NCI-H1930 (cell line): Measurements from ENCODE around the gene CEACAM6.

ENCODE experiments used
- DNase-seq, 2 experiments: peaks; one replicate each; lab custom pipeline; 2025; lab: John Stamatoyannopoulos, UW

CEACAM6 gene

DNA sequence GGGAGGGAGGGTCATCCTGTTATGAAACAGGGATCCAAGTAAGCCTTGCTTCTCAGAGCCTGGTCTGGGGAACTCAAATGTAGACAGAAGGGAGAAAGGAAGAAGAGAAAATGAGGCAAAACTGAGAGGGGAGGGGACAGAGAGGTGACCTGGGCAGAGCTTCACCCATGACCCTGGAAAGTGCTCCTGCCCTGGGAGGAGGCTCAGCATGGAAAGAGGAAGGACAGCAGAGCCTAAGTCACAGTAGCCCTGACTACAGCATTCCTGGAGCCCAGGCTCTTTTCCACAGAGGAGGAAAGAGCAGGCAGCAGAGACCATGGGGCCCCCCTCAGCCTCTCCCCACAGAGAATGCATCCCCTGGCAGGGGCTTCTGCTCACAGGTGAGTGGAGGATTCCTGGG is 41.0 kb downstream of the CEACAM6 start, which contains the start of gene CEACAM3:
Gene CEACAM3, plus strand, starts transcription at position 226 of the 400 bp plus-strand sequence. Its CDS starts 91 bp downstream, at position 317.
- DNase-seq, result no peak

DNA sequence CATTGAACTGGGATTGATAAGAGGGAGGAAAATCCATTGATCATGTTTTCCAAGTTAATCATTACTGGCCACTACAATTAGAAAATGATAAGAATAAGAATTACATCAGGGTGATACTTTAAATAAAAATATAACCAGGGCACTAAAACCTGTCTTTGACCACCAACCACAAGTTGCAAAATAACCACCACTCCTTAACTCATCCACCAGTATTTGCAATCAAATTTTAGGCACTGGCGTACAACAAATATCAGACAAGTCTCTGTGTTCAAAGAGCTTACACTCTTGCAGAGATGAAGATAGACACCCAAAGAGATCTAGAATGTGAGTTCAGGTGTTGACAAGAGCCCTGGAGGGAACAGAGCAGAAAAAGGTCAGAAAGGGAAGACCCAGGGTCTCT is 41.6 kb downstream of the CEACAM6 start:
- DNase-seq, result no peak

DNA sequence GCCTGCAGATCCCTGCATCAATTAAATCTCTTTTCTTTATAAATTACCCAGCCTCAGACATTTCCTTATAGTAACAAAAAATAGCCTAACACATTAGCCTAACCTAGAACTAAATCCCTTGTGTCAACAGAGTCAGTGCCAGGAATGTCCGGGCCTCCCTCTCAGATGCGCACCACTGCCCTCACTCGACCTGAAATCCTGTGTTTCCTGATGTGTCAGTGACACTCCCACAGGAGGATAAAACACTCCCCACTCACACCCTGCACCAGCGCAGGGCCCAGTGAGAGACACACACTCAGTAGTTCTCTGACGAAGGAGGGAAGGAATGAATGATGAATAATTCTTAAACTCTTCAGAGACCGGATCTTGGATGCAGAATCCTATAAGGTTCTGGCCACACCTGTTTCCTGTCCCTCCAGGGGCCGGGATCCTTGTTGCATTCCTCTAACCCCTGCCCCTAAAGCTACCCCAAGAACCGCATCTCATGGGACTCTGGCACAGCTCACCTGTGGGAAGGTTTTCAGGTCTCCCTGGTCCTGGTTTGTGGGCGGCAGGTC is 44.2 kb downstream of the CEACAM6 start:
- DNase-seq, result no peak

DNA sequence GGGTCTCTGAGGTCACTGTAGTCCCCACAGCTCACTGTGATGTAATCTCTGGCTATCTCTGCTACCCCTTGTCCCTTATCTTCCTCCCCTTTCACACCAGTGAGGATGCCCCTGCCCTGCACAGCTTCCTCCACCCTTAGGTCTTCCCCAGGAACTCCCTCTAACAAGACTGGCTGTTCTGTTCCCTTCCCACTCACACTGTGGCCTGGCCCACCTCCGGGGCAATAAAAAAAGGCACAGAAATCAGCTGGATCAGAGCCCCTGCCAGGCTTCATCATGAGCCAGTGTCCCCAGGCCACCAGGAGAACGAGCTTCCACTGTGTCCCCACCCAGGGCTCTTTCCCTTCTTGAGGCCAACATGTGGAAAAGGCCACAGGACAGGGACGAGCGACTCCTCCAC is 45.7 kb downstream of the CEACAM6 start:
- DNase-seq, result no peak

DNA sequence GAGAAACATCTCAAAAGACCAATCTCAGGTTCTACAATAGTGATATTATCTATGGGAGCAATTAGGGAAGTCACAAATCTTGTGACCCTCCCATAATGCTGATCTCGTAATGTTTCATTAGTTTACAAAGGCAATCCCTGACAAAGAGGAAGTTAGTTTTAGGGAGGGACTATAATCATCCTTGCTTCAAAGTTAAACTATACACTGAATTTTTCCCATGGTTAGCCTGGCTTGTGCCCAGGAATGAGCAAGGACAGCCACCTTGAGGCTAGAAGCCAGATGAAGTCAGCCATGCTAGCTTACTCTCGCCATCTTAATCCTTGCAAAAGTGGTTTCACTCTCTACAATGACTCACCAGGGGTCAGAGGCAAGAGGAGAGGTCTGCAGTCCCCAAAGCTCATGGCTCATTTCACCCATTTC is 46.5 kb downstream of the CEACAM6 start:
- DNase-seq, result no peak

DNA sequence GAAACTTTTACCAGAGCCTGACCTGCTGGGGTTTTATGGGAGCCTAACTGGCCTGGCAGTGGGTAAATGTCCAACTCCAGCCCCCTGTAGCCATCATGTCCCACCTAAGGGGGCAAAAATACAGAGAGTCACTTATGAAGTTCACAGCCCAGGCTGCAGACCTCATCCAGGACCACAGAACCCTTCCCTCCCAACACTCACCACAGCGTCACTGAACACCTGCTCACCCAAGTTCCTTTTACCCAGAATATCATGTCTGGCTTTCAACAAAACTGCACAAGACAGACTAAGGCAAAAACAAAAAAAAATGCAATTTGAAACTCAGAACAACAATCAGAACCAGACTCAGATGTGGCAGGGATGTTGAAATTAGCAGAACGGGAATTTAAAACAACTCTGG is 47.4 kb downstream of the CEACAM6 start:
- DNase-seq, result no peak

DNA sequence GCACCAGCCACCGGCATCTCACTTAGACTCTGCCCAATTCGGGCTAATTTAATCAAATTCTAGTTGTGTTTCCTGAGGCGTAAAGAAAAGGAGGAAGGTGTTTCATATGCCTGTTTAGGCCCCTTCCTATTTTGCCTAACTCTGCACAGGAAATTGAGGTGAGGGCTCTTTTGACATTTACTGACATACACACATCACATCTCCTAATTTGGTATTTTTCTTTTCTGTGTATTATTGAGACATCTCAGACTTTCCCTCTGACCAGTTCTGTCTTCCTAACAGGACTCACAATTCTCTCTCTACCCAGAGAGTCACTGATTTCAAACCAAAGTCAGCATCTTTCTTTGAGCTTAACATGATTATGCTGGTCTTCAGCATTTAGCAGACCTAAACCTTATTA is 49.0 kb downstream of the CEACAM6 start:
- DNase-seq, result no peak

DNA sequence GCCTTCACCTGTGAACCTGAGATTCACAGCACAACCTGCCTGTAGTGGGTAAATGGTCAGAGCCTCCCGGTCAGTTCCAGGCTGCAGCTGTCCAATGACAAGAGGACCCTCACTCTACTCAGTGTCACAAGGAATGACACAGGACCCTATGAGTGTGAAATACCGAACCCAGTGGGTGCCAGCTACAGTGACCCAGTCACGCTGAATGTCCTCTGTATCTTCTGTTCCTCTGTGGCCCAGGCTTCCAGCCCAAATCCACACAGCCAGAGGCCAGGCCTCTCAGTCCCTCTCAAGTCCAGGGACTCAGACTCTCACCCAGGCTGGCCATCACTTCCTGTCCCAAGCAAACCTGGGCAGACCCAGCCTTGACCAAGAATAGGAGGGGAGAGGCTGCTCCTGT is 51.8 kb downstream of the CEACAM6 start:
- no peak for DNase-seq

DNA sequence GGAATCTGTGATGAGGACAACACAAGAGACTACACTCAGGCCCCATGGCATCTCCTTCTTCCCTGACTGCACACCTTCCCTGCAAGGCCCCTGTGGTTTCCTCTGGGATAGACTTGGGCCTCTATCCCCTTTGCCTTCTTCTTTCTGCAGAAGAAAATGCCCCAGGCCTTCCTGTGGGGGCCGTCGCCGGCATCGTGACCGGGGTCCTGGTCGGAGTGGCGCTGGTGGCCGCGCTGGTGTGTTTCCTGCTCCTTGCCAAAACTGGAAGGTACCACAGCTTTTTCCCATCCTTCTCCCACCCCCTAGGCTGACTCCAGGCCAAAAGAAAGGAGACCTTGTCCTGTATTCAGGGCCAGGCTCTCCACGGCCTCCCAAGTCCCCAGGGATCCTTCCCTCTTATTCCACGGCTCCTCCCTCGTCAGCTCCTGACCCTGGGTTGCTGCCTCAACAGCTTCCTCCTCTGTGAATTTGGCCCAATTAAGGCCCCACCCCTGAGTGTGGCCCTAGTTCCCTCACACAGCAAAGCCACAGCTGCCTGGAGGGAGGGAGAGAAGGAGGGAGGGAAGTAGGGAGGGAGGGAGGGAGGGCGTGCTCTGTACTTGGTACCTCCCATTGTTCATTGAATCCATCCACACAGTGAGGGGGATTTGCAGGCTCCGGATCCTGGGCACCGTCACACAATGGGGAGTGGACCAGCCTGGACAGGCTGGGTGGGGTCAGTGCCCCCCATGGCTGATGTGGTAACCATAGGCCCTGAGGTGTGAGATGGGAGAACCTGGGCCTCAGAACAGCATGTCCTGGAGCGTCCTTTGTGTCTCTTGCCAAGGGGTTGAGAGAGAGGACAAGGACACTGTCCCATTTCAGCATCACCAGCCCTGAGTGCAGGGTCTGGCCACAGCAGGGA is 53.6 kb downstream of the CEACAM6 start:
- DNase-seq, result no peak

DNA sequence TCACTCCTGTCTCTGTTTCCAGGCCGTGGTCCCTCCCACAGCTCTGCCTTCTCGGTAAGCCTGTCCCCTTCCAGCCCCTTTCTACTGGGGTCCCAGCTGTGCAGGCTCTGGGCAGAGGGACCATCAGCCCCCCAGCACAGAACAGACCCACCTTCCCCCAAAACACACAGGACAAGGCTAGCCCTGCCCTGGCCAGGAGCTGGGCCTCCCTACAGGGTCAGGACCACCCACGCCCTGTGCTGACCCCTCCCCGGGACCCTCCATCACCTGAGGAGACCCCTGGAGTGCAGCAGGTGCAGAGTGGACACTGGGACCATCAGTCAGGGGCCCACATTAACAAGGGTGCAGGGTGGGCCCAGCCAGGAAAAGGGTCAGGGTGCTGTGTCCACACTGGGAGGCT is 55.0 kb downstream of the CEACAM6 start:
- DNase-seq, result no peak

DNA sequence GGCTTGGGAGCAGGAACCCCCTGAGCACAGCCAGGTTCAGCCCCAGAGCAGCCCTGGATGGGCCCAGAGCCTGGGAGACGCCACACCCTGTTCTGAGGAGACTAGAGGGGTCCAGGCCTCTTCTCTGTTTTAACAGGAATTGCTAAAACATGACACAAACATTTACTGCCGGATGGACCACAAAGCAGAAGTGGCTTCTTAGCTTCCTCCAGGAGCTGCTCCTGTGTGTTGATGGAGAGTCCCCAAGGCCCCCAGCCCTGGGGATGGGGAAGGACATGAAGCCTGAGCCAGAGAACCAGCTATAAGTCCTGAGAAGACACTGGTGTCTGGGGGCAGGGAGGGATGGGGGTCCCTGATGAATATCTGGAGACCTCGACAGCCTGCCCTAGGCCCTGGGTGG is 55.7 kb downstream of the CEACAM6 start:
- DNase-seq, result no peak

DNA sequence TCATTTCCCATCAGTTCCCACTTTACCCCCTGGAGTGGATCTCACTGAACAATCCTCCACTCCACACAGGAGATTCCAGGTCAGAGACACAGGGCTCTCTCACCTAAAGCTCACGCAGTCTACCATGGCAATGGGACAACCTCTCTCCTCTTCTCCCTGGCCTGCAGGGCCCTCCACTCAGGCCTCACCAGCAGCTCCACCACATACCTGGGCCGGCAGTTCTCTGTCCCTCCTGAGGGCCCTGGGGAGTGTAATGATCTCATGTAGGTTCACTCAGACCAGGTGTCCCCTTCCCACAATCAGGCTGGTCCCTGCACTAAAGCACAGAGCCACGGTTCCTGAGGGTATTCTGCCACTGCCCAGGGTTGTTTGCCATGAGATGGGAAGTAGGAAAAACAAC is 56.7 kb downstream of the CEACAM6 start:
- no peak for DNase-seq

DNA sequence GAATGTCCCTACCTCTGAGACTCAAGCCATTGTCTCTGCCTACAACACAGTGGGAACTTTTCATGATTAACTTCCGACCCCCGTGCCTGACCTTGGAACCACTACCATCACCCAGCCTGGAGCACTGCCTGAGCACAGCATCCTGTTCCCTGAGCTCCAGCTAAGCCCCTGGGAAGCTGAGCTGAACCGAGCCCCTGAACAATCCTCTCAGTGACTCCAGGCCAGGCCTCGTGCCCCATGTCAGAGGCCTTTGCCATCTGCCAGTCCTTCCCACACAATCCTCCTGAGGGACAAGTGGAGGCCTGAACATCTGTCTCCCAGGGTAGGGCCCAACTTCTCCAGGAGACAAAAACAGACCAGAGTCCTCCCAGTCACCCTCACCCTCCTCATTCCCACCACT is 58.6 kb downstream of the CEACAM6 start:
- no peak for DNase-seq

DNA sequence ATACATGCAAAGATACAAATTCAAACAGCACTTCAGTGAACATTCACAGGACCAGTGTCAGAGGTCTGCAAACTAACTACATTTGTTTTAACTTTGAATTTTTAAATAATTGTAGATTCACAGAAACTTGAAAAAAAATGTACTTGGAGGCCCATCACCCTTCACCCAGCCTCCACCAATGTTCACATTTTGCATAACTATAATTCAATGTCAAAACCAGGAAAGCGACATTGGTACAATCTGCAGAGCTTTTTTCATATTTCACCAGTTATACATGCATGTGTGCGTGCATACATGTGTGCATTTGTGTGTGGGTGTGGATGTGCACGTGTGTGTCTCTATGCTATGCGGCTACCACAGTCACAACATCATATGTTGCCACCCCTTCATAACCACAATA is 60.0 kb downstream of the CEACAM6 start:
- no peak for DNase-seq

DNA sequence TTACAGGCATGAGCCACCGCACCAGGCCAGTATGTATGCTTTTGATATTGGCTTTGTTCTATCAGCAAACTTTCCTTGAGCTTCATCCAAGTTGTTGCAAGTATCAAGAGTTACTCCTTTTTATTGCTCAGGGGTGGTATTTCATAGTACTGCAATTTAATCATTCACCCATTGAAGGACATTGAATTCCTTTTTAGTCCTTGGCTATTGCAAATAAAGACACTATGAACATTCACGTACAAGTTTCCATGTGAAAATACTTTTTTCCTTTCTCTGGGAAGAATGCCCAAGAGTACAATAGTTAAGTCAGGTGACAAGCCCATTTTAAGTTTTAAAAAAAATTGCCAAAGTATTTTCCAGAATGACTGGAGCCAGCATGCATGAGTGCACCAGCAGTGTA is 61.4 kb downstream of the CEACAM6 start:
- DNase-seq, result no peak

DNA sequence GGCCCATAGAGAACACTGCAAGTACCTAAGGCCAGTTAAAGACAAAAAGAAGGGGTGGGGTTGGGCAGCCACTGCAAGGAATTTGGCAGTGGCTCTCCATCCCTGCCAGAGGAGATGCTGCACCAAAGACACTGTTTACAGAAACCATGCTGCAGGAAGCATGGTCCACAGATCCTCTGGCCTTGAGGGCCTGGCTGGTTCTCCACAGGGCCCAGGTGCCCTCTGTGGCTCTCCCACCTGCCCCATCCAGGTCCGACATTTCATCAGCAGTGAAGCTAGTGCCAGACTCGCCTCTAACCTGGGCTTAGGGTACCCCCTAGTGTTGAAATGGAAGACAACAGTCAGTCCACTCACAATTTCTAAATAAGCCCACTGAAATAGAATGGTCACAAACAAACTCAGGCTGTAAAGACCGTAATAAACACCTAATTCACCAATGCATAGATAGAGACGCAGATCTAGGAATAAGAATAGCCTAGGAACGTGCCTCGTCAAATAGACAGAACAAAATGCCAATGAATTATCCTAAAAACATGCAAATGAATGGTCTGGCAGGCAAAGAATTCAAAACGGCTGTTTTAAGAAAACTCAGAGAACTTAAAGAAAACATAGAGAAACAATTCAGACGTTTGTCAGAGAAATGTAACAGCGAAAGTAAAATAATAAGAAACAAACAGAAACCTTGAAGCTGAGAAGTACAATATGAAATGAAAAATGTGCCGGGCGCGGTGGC is 65.8 kb downstream of the CEACAM6 start:
- peak; percentile 68 to 77 for DNase-seq
